HG03280 (cell line): ENCODE data around the gene TBL3.

Experiments used
- ATAC-seq: cut with Tn5 transposase; IDR thresholded peaks from one replicate; pipeline ENCODE4 v1.9.1; 2021; ENCODE audit warnings: mild to moderate bottlenecking, moderate library complexity; ENCODE audit not compliant: unreplicated experiment

Gene TBL3

GRCh38 chr16:1981398-1981836 is 9.6 kb downstream of the TBL3 start, which contains the start of gene NOXO1:
Gene NOXO1 (minus strand): TSS chr16:1981469. CDS start chr16:1981179, 290 bp downstream.
- no peak for ATAC-seq

DNA sequence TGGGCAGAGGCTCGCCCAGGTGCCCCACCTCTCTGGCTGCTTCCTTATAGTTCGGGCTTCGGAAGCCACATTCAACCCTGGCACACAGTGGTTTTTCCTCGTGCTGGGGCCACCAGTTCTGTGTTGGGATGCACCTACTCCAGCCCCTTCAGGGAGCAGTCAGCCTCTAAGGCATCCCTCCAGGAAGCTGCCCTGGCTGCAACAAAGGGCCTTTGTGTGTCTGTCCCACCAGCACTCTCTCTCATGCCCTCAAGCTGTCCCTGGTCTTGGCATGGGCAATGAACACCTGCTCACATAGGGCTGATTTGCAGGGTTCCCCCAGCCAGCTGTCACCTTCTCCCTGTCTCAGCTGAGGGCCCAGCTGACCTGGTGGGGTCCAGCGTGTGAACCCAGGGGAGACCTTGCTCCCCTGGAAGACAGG is 10.2 kb downstream of the TBL3 start:
- ATAC-seq, result no peak

- no peak for ATAC-seq
Observed at GRCh38 chr16:1982991-1983543, 11.2 kb downstream of the TBL3 start.

DNA sequence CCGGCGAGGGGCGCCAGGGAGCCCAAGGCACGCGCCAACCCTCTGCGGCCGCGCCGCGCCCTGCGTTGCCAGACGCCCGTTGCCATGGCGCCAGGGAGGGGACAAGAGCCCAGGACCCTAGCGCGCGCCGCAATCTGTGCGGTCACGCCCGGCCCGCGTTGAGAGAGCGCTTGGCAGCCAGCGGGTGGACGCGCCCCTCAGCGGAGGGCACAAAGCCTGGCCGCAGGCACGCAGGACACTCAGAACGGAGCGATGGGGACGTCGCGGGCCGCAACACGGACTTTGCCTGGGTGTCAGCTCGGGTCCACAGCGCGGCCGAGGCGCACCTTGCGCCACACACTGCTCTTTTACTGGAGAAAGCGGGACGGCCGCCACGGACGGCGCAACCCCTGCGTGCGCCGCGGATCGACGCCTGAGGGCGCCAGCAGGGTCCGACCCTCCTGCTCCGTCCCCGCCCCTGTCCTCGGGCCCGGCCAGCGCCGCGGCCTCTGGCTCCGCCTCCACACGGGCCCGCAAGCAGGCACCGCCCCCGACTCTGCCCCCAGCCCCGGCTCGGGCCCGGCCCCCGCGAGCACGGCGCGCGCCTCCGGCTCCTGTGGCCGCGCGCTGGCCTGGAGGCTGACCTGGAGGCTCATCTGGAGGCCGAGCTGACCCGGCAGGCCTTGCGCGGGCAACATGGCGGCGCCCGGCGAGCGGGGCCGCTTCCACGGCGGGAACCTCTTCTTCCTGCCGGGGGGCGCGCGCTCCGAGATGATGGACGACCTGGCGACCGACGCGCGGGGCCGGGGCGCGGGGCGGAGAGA is 11.9 kb downstream of the TBL3 start, which contains the start of gene GFER:
TSS of gene GFER (plus strand) at position 650 of the 803 bp plus-strand sequence. CDS start at position 676, 26 bp downstream.
- ATAC-seq, result peak; percentile 79

DNA sequence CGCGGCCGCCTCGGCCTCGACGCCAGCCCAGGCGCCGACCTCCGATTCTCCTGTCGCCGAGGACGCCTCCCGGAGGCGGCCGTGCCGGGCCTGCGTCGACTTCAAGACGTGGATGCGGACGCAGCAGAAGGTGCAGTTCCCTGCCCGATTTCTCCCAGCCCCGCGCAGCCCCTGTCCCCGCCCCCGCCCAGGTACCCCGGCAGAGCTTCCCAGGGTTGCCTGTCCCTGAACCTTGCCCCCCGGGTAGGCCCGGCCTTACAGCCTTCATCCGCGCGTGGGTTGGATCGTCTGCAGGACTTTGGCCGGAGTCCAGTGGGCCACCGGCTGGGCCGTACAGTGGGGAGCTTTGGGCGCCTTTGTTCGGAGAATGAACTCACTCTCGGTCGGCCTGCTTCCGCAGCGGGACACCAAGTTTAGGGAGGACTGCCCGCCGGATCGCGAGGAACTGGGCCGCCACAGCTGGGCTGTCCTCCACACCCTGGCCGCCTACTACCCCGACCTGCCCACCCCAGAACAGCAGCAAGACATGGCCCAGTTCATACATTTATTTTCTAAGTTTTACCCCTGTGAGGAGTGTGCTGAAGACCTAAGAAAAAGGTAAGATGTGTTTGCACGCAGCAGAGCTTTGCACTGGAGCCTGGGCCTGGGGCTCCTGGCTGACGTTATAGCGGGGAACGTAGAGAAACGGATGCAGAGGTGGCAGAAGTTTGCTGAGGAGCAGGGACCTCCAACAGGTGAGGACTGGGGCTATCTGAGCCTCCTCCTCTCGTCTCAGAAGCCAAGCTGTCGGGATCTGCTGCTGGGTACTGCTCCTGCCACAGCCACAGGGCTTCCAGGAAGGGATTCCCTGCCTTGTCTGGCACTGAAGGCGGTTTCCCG is 12.7 kb downstream of the TBL3 start:
- no peak for ATAC-seq

DNA sequence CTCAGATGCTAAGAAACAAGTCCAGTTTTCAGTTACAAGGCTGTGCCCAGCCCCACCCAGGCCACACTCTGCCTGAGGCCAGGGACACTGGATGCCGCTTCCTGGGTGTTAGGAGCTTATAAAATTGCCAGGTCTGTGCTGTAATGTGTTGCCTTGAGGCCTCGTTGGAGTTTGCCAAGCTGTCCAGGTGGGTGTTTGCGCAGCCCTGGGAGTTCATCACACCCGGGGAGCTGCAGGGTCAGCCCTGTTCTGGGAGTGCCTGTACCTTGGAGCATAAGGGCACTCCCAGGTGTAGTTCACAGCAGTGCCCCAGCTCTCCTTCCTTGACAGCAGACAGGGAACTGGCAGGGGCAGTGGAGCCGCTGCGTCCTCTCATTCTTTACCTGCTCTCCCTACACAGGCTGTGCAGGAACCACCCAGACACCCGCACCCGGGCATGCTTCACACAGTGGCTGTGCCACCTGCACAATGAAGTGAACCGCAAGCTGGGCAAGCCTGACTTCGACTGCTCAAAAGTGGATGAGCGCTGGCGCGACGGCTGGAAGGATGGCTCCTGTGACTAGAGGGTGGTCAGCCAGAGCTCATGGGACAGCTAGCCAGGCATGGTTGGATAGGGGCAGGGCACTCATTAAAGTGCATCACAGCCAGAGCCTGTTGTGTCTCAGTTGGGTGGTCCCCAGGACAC is 13.8 kb downstream of the TBL3 start:
- no peak for ATAC-seq

- ATAC-seq, result no peak
Observed at GRCh38 chr16:1987198-1987597, 15.3 kb downstream of the TBL3 start.

DNA sequence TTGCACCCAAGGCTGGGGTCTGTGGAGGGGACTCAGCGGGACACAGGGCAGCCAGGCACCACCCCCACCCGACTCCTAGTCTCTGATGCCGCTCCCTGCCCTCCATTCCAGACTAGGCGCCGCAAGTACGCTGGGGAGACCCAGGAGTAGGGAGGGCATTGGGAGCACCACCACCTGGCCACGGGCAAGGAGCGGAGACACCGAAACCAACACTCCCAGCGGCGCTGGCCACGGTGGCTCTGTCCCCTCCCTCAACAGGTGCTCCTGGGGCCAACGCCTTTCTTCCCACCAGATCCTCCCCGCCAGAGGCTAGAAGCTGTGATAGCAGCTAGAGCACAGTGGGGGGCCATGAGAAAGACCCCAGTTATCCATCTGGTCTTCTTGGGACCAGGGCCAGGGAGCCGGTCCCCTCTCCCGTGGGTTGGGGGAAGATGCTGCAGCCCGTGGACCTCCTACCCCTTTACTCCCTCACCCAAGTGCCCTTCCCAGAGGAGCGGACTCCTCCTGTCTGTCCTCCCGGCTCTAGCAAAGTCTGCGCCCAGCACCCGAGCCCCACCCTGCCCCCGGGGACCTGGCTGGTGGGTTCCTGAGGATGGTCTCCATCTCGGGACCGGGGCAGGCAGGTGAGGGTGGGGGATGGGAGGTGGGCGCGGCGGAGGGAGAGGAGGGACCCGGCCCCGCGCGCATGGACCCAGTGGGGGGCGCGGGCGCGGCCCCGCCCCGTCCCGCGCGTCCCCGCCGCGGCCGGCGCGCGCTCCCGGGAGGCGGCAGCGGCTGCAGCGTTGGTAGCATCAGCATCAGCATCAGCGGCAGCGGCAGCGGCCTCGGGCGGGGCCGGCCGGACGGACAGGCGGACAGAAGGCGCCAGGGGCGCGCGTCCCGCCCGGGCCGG is 17.6 kb downstream of the TBL3 start, which contains the start of gene SYNGR3:
TSS of gene SYNGR3 (plus strand) at position 762 of the 892 bp plus-strand sequence. CDS start 133 bp downstream, outside the sequence.
- ATAC-seq, result no peak

- ATAC-seq, result no peak
Observed at GRCh38 chr16:1990101-1990350, 18.2 kb downstream of the TBL3 start.

- no peak for ATAC-seq
Observed at GRCh38 chr16:1990351-1991134, 18.7 kb downstream of the TBL3 start.

DNA sequence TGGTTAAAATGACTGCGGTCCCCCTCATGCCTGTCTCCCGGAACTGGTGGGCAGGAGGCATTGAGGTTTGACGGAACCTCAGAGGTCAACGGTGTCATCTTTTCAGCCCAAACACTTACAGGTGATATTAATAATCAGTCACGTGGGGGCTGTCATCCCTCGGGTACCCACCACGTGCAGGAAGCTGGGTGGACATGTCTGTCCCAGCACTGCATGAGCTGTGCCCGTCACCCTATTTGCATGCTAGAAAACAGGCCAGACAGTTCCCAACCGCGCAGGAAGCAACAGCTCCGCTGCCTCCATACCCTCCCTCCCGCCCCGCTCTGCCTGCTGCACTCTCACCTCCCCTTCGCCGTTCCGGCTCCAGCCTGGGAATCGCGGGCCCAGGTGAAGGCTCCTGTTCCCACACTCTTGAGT is 19.3 kb downstream of the TBL3 start:
- ATAC-seq, result no peak

DNA sequence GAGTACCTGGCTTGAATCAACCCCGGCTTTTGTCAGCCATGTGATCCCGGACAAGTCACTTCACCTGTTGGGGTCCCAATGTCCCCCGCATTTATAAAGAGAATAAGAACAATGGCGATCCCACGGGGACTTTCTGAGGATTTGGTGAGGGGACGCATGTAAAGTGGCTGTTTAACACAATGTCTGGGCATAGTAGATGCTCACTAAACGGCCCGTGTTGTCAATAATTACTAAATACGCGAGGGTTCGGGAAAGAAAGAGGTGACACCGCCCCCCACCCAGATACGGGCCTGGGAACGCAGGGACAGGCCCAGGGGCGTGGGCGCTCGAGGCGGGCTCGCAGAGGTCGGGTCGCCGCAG is 19.7 kb downstream of the TBL3 start:
- ATAC-seq, result no peak

DNA sequence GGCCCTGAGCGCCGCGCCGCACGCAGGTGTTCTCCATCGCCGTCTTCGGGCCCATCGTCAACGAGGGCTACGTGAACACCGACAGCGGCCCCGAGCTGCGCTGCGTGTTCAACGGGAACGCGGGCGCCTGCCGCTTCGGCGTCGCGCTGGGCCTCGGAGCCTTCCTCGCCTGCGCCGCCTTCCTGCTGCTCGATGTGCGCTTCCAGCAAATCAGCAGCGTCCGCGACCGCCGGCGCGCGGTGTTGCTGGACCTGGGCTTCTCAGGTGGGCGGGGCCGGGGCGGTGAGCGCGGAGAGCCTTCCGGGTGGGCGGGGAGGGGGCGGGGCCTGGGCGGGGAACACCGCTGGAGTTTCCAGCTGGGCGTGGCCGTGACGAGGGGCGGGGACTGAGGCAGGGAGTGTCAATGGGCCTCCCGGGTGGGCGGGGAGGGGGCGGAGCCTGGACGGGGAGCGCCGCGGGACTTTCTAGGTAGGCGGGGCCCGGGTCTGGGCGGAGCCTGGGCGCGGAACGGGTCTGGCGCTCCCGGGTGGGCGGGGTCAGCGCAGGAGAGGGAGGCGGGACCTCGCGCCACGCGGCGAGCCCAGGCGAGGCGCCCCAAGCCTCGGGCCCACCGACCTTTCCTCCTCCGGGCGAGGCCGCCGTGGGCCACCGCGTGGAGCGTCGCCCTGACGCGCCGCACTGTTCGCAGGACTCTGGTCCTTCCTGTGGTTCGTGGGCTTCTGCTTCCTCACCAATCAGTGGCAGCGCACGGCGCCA is 20.3 kb downstream of the TBL3 start:
- peak; percentile 59 for ATAC-seq

- ATAC-seq, result no peak
Observed at GRCh38 chr16:1992704-1993317, 21.0 kb downstream of the TBL3 start.

GRCh38 chr16:1993731-1994131 is 21.9 kb downstream of the TBL3 start:
- no peak for ATAC-seq

GRCh38 chr16:1997494-1998359 is 25.9 kb downstream of the TBL3 start:
- ATAC-seq, result no peak

GRCh38 chr16:1998360-1998835 is 26.5 kb downstream of the TBL3 start:
- no peak for ATAC-seq
